Spleen (tissue), 7 donors: ENCODE results near the gene CPAMD8.

Experiments used
- POLR2AphosphoS5 ChIP-seq, 3 donors: sonication (generic); formaldehyde crosslinking; IDR thresholded peaks; one replicate each; pipeline ENCODE4 v1.5.1; 2017; ENCODE audit warnings: antibody characterized with exemption in 3 of 3
- TF ChIP-seq, protein P1 (sequence below), 11 experiments: fragments of 200-600 bp in 7 of 11; fragments of 450-650 bp in 4 of 11; sonication (generic) in 4 of 11; IDR thresholded peaks in 8 of 11; conservative IDR thresholded peaks in 3 of 11; 1 replicate in 7 of 11; 2 replicates in 4 of 11; pipeline versions ENCODE4 v1.4.0 to v1.8.0; 2016 to 2021; ENCODE audit warnings: antibody characterized with exemption in 11 of 11, inconsistent platforms in 4 of 11, mild to moderate bottlenecking in 1 of 11
- donor health status: DM: no; HTN: no; CAD: no; lungs with moderate emphysema.
- donor health status: DM: no; HTN: no; CAD: no.
- donor health status: DM: no; HTN: no; CAD: no.

DNA sequence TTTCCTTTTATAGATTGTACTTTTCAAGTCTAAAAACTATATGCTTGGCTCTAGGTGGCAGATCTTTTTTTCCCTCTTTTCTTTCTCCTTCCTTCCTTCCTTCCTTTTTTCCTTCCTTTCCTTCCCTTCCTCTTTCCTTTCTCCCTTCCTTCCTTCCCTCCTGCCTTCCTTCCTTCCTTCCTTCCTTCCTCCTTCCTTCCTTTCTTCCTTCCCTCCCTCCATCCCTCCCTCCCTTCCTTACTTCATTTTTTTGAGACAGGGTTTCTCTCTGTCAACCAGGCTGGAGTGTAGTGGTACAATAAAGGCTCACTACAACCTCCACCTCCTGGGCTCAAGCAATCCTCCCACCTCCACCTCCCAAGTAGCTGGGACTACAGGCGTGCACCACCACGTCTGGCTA lies 89.7 kb downstream of the CPAMD8 start:
- TF ChIP-seq, protein P1, sequence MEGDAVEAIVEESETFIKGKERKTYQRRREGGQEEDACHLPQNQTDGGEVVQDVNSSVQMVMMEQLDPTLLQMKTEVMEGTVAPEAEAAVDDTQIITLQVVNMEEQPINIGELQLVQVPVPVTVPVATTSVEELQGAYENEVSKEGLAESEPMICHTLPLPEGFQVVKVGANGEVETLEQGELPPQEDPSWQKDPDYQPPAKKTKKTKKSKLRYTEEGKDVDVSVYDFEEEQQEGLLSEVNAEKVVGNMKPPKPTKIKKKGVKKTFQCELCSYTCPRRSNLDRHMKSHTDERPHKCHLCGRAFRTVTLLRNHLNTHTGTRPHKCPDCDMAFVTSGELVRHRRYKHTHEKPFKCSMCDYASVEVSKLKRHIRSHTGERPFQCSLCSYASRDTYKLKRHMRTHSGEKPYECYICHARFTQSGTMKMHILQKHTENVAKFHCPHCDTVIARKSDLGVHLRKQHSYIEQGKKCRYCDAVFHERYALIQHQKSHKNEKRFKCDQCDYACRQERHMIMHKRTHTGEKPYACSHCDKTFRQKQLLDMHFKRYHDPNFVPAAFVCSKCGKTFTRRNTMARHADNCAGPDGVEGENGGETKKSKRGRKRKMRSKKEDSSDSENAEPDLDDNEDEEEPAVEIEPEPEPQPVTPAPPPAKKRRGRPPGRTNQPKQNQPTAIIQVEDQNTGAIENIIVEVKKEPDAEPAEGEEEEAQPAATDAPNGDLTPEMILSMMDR (IDR thresholded peaks at IDR 0.05 in 8 of 11, conservative IDR thresholded peaks at IDR 0.05 in 3 of 11) = no peak
- no peak for TF ChIP-seq POLR2AphosphoS5 (IDR thresholded peaks at IDR 0.05)
